Parathyroid adenoma (tissue), 2 donors: ENCODE results near the gene CAMTA1.

Source experiments
- H2AFZ ChIP-seq: fragments of 300-600 bp; sonication (generic); one replicate; pipeline ENCODE4 v1.7.0; 2017; ENCODE audit warnings: antibody characterized with exemption, mild to moderate bottlenecking
- H3K27ac ChIP-seq: fragments of 300-600 bp; sonication (generic); one replicate; pipeline ENCODE4 v1.7.0; 2017
- H3K27me3 ChIP-seq: fragments of 300-600 bp; sonication (generic); one replicate; pipeline ENCODE4 v1.7.0; 2017; ENCODE audit warnings: low read length; ENCODE audit not compliant: control insufficient read depth, insufficient read depth
- H3K36me3 ChIP-seq: fragments of 300-600 bp; sonication (generic); one replicate; pipeline ENCODE4 v1.7.0; 2017; ENCODE audit warnings: low read length; ENCODE audit not compliant: control insufficient read depth, insufficient read depth
- H3K4me1 ChIP-seq: fragments of 300-600 bp; sonication (generic); one replicate; pipeline ENCODE4 v1.7.0; 2017; ENCODE audit warnings: control low read depth
- H3K4me2 ChIP-seq: fragments of 300-600 bp; sonication (generic); one replicate; pipeline ENCODE4 v1.7.0; 2017; ENCODE audit warnings: low read length
- H3K4me3 ChIP-seq: fragments of 300-600 bp; sonication (generic); one replicate; pipeline ENCODE4 v1.7.0; 2017; ENCODE audit warnings: low read depth, low read length
- H3K79me2 ChIP-seq: fragments of 300-600 bp; sonication (generic); one replicate; pipeline ENCODE4 v1.7.0; 2017; ENCODE audit warnings: control low read depth
- H3K9ac ChIP-seq: fragments of 300-600 bp; sonication (generic); one replicate; pipeline ENCODE4 v1.7.0; 2017; ENCODE audit warnings: mild to moderate bottlenecking
- H3K9me3 ChIP-seq: fragments of 300-600 bp; sonication (generic); one replicate; pipeline ENCODE4 v1.7.0; 2017; ENCODE audit warnings: low read length; ENCODE audit not compliant: control insufficient read depth
- CTCF ChIP-seq: fragments of 300-600 bp; sonication (generic); IDR thresholded peaks from one replicate; pipeline ENCODE4 v1.7.0; 2017; ENCODE audit warnings: antibody characterized with exemption, mild to moderate bottlenecking
- donor health status: primary hyperparathyroidism.

CAMTA1 gene

DNA sequence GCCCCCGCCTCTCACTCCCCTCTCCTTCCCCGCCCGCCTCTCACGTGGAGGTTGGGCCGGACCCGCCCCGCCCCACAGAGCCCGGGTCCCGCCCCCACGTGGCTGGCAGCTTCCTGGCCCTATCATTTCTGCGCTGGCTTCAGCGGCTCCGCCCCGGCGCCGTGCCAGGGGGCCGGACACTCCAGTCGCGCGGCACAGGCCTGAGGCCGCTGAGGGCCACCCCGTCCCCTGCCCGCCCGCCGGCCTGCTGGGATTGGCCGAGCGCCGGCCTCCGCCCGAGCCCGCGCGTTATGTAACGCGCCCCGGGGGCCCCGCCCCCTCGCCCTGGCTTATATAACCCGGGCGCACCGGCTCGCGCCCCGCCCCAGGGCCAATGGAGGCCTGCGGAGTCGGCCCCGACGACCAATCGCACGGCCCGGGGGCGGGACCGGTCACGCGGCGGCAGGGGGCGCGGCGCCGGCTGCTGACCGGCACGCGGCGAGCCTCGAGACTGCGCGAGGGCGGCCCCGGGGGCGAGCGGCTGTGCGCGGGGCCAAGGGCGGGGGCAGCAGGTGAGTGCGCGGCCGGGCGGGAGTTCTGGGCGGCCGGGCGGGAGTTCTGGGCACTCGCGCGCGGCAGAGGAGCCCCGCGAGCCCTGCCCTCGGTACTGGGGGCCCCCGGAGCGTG, 998.7 kb downstream of the CAMTA1 start, which contains the start of gene PER3:
TSS of gene PER3 (plus strand) at position 466 of the 666 bp plus-strand sequence. CDS start 587 bp downstream, outside the sequence.
- no peaks in the 10 kb centered on the region for H3K4me1 ChIP-seq
- H2AFZ ChIP-seq, result peak within 1 kb of the TSS; percentile 73
- H3K27me3 ChIP-seq, result no peaks in the 10 kb centered on the region
- no peak within 1 kb of the TSS for H3K9ac ChIP-seq
- H3K4me3 ChIP-seq, result peak within 1 kb of the TSS; percentile 70
- no peak for TF ChIP-seq CTCF
- peak within 1 kb of the TSS; percentile 51 for H3K27ac ChIP-seq
- H3K79me2 ChIP-seq, result no peaks in the 10 kb centered on the region
- H3K4me2 ChIP-seq, result peak within 1 kb of the TSS; percentile 90
- H3K36me3 ChIP-seq, result no peaks in the 10 kb centered on the region
- no peaks in the 10 kb centered on the region for H3K9me3 ChIP-seq

GRCh38 chr1:7784492-7785071, 999.3 kb downstream of the CAMTA1 start:
- Histone ChIP-seq H3K4me2 (peak overlapping the region; percentile 90), H3K27ac (peak overlapping the region; percentile 51), H3K9ac (no peak overlapping the region), H3K36me3 (no peaks in the 10 kb centered on the region), H3K79me2 (no peaks in the 10 kb centered on the region), H3K27me3 (no peaks in the 10 kb centered on the region), H3K4me3 (peak overlapping the region; percentile 70), H3K4me1 (no peaks in the 10 kb centered on the region), H3K9me3 (no peaks in the 10 kb centered on the region), H2AFZ (peak overlapping the region; percentile 70)
- no peak for TF ChIP-seq CTCF

- Histone ChIP-seq H3K4me3 (peak overlapping the region; percentile 70), H3K9me3 (no peaks in the 10 kb centered on the region), H3K27ac (no peak overlapping the region), H3K4me2 (peak overlapping the region; percentile 90), H3K79me2 (no peaks in the 10 kb centered on the region), H3K9ac (no peak overlapping the region), H3K36me3 (no peaks in the 10 kb centered on the region), H3K27me3 (no peaks in the 10 kb centered on the region), H2AFZ (no peak overlapping the region), H3K4me1 (no peaks in the 10 kb centered on the region)
- no peak for TF ChIP-seq CTCF
These were observed 999.9 kb downstream of the CAMTA1 start for GRCh38 chr1:7785108-7785507.

- Histone ChIP-seq H2AFZ (no peak overlapping the region), H3K27me3 (no peaks in the 10 kb centered on the region), H3K9ac (no peak overlapping the region), H3K4me3 (no peak overlapping the region), H3K79me2 (no peaks in the 10 kb centered on the region), H3K4me2 (no peak overlapping the region), H3K36me3 (no peaks in the 10 kb centered on the region), H3K9me3 (no peaks in the 10 kb centered on the region), H3K4me1 (no peaks in the 10 kb centered on the region), H3K27ac (no peak overlapping the region)
- TF ChIP-seq CTCF, result no peak
These were observed 1001.5 kb downstream of the CAMTA1 start for GRCh38 chr1:7786795-7787194.
